Endometrial microvascular endothelial cells (primary cell): ENCODE results near the gene ANKRD10. TPM values are rescaled to one million over a fixed set of nuclear protein-coding genes. Genes with fewer than 3 reads are reported as not detected.

Experiments
- in situ Hi-C: cut with HindIII; loops from 2 replicates; pipeline ENCODE4 v1.10.0; 2017; ENCODE audit warnings: low sequenced_read_pairs, low pct_unique_long_range_greater_than_20kb; ENCODE audit errors: inconsistent ontology term
- total RNA-seq: library from RNA; depleted of rRNA; stranded (reverse); fragments of >200 nt; gene quantifications from one replicate; pipeline ENCODE4 v1.2.3, GENCODE V29; 2015; ENCODE audit errors: inconsistent ontology term

Gene ANKRD10
- total RNA-seq, 1 donor from 2014 or later = 22.5 TPM

- in situ Hi-C loops = no loop called here
Measured at GRCh38 chr13:110890279-110891165, 24.3 kb downstream of the ANKRD10 start.

DNA sequence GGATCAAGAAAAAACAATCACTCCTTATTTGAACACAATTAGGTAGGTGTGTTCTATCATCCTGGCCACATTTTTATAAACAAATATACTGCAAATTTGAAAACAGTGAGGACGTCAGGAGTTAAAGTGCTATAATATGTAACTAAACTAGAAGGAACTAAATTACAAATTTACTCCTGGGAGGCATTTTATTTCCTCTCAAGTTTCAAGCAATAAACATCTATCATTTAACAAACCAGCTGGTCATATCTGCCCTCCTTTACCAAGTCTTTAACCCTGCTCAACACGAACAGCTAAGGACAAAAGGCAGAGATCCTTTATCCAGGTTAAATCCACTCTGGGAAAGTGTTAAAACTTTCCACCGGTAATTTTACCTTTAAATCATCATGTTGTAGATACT is 26.5 kb downstream of the ANKRD10 start:
- in situ Hi-C loops = no loop called here

- in situ Hi-C loops = no loop called here
Measured at GRCh38 chr13:110887597-110888333, 27.1 kb downstream of the ANKRD10 start.

DNA sequence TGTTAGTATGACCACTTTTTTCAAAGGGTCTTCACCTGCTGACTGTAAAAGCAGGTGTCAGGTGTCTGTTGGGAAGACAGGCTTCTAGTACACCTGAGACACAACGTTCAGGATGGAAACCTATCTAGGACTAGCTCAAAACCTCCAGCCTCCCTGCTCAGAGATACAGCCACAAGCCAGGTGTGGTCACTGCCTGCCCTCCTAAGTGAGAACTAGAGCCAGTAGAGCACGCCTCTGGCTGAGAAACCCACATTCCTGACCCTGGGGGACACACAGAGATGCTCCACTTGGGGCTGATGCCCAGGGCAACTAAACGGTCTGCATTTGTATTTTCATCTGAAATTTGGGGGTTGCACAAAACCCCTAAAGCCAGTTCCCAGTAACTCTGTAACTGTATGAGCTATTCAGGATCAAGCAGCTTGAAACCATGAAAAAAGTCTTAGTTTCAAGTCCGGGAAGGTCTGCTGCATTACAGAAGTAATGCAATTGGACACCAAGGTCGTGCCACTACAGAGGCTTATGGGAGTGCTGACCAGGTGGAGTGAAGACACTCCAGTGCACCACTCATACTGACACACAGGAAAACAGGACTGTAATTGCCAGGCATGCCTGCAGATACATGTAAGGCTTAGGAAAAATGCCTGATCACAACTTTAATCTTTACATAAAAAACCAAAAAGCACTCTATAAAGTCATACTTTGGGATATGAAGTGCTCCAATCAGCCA is 27.8 kb downstream of the ANKRD10 start:
- in situ Hi-C loops = no loop called here

DNA sequence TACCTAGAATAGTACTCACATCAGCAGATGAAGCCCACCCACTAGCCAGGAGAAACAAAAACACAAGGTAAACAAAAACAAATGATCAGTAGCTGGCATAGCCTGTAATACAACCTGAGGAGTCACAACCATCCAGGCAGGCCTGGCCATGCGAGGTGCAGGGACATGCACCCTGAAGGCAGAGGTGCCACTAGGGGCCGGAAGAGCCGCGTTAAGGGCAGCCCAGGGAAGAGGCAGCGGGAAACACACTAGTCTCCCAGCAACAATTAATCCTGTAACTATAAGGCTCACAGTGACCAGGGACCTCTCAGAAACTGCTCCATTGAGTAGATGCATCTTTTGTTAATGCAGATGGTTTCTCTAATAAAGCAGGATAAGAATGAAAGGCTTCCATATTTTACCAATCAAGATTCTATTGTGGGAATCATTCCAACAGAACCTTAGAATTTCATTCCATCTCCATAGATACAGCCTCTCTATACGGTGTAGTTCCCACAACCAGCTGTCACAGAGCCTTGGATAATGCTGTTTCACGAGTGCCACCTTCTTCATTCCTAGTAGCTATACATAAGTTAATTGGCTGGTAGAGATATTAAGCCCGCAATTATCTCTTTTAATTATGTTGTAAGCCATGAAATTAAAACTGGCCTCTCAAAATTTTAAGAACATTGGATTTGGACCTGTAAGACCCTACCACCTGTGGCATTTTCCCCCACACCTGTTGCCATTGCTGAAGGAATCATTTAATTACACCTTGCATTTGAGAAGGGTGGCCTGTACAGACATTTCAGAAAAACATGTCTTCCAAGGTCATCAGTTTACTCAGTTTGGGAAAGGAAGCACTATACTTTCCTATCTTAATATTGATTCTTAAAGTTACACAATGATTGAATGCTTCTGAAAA is 28.7 kb downstream of the ANKRD10 start:
- in situ Hi-C loops = no loop called here

- in situ Hi-C loops = no loop called here
Measured at GRCh38 chr13:110885516-110885915, 29.4 kb downstream of the ANKRD10 start.

GRCh38 chr13:110884517-110884916 is 30.4 kb downstream of the ANKRD10 start:
- in situ Hi-C loops = no loop called here

- in situ Hi-C loops = no loop called here
Measured at GRCh38 chr13:110883542-110883941, 31.3 kb downstream of the ANKRD10 start.

DNA sequence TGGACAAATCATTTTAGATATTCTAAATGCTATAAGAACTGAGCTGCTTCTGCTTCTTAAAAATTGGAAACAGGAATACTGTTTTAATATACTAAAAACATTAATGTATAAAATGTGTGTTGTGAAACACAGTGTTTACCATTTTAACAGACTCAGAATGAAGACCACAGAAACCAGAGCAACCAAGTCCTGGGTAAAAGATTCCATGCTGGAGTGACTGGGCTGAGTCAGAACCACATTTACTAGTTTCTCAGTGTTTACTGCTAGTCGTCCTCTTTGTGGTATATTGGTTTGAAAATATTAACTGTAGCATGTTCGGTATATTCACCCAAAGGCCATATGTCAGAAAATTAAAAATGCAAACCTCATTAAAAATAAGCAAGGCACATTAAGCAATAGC is 31.9 kb downstream of the ANKRD10 start:
- in situ Hi-C loops = no loop called here

- in situ Hi-C loops = no loop called here
Measured at GRCh38 chr13:110881839-110882627, 32.8 kb downstream of the ANKRD10 start.

DNA sequence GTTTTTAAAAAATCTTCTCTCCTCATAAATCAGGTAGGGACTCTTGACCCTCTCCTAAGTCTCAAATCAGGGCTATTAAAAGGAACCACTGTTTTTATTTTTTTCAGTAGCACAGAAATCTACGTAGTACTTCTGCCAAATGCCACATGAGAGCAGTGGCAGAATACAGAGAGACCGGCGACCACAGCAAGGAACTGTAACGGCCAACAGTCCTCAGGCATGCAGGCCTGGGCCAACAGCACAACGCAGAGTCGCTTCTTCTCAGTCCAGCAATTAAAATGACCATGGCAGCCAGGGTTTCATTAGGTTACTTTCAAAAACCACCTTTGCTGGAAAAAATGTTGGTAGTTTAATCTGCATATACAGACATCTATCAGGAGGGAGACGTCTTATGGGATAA is 34.2 kb downstream of the ANKRD10 start:
- in situ Hi-C loops = no loop called here

- in situ Hi-C loops = no loop called here
Measured at GRCh38 chr13:110879482-110879881, 35.4 kb downstream of the ANKRD10 start.

GRCh38 chr13:110877737-110878258 is 37.1 kb downstream of the ANKRD10 start:
- in situ Hi-C loops = no loop called here

GRCh38 chr13:110876609-110877008 is 38.3 kb downstream of the ANKRD10 start:
- in situ Hi-C loops = no loop called here

- in situ Hi-C loops = no loop called here
Measured at GRCh38 chr13:110875241-110875640, 39.6 kb downstream of the ANKRD10 start.

DNA sequence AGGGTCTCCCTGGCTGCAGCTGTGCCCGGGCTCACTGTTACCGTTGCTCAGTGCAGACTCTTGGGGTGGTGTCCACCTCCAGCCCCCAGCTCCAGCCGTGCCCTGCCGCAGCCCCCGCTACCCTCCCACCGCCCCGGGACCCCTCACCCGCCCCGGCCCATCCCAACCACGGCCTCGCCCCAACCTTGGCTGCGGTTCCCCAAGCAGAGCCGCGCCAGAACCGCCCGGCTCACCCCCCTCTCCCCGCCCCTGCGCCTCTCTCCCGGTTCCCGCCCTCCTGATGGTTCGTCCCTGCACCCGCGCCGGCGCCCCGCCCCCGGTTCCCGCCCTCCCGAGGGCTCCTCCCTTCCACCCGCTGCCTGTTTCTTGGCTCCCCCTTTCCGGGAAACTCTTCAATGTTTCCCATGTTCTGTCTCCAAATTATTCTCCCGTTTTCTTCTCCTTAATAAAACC is 40.3 kb downstream of the ANKRD10 start:
- in situ Hi-C loops = no loop called here

DNA sequence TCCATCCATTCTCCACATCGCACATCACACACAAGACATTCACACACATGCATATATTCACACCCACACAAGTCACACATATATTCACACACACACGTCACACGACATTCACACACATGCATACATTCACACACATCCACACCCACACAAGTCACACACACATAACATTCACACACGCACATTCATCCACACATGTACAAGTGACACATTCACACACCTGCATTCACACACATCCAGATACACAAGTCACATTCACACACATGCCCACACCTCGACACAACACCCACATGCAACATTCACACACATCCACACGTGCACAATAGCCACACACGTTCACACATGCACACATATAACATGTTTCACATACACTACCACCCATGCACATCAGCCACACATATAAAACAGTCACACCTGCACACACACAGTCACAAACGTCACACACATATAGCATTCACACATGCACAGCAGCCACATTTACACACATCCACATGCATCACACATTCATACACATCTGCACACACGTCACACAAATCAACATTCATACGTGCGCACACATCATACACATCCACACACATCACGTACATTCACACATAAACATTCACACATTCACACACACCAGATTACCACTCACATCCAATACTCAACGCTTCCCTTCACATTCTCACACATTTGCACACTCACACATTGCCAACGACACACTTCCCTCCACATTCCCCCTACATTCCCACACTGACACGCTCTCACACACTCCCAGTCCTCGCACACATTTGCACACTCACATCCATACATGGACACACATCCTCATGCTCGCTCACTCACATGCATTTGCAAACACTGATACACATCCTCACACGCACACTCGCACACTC is 41.0 kb downstream of the ANKRD10 start:
- in situ Hi-C loops = no loop called here
